ENCODE measurements around the gene CHST11. TPM values are rescaled to one million over a fixed set of nuclear protein-coding genes. Genes with fewer than 3 reads are reported as not detected.

Gene CHST11
- total RNA-seq, 4 donors from 2014 or later = 5.7 to 15.7 (median 7.1) TPM

DNA sequence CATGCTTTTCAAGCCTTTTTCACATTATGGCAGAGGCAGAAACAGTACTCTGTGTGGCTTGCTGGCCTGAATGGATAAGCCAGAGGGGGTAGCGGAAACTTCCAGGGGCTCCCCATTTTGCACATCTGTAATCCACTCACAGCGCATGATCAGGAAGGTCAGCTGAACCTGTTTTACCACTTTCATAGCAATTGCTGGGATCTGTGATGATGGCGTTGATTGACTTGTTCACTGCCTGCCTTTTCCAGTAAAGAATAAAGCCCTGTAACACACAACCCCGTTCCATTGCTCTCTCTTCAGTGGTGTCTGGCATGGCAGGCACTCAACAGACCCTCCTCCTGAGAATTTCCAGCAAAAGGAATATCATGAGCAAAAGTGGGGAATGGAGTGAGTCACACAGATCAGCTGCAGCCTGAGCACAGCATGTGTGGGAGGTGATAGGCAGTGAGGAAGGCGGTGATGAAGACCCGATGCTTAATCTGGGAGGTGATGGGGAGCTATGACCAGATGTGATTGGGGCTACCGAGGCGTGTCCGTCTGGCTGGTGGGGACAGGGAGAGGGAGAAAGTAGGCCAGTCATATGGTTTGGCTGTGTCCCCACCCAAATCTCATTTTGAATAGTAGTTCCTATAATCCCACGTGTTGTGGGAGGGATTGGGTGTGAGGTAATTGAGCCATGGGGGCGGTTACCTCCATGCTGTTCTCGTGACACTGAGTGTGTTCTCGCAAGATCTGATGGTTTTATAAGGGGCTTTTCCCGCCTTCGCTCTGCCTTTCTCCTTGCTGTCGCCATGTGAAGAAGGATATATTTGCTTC, 44.7 kb upstream of the CHST11 start:
- H3K4me3 ChIP-seq = no peak overlapping the region
- DNase-seq (ENCODE audit: extremely low spot score) = no peak
- WGBS = 86% methylated on average over 16 of the region's 16 CpGs
- TF ChIP-seq POLR2A (IDR thresholded peaks at IDR 0.05; ENCODE audit: low read depth) = no peak
- no peak for TF ChIP-seq POLR2AphosphoS5 (IDR thresholded peaks at IDR 0.05)
- TF ChIP-seq, protein P1, sequence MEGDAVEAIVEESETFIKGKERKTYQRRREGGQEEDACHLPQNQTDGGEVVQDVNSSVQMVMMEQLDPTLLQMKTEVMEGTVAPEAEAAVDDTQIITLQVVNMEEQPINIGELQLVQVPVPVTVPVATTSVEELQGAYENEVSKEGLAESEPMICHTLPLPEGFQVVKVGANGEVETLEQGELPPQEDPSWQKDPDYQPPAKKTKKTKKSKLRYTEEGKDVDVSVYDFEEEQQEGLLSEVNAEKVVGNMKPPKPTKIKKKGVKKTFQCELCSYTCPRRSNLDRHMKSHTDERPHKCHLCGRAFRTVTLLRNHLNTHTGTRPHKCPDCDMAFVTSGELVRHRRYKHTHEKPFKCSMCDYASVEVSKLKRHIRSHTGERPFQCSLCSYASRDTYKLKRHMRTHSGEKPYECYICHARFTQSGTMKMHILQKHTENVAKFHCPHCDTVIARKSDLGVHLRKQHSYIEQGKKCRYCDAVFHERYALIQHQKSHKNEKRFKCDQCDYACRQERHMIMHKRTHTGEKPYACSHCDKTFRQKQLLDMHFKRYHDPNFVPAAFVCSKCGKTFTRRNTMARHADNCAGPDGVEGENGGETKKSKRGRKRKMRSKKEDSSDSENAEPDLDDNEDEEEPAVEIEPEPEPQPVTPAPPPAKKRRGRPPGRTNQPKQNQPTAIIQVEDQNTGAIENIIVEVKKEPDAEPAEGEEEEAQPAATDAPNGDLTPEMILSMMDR (IDR thresholded peaks at IDR 0.05) = no peak
- TF ChIP-seq EP300 (IDR thresholded peaks at IDR 0.05) = no peak
- H3K36me3 ChIP-seq = no peaks in the 10 kb centered on the region
- no peaks in the 10 kb centered on the region for H3K4me1 ChIP-seq
- H3K9me3 ChIP-seq = no peaks in the 10 kb centered on the region
- H3K27ac ChIP-seq (replicated peaks in 1 of 4) = no peak overlapping the region
- H3K27me3 ChIP-seq = no peaks in the 10 kb centered on the region
- intact Hi-C loops (cut with DNase I) = no loop called here

DNA sequence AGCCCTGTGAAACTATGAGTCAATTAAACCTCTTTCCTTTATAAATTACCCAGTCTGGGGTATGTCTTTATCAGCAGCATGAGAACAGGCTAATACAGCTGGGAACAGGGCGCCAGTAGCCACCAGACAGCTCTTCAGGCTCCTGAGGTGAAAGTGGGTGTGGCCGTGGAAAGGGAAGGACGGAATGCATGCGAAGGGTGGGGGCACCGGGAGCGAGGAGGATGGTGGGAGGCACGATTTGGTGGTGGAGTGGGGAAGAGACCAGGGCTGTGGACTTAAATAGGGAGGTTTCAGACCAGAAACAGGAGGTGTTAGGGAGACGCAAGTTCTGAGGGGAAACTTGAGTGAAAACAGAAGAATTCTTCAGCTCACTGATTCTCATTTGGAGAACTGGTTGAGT, 44.1 kb upstream of the CHST11 start:
- TF ChIP-seq POLR2A (IDR thresholded peaks at IDR 0.05; ENCODE audit: low read depth) (no peak), POLR2AphosphoS5 (IDR thresholded peaks at IDR 0.05) (no peak), EP300 (IDR thresholded peaks at IDR 0.05) (no peak)
- TF ChIP-seq, protein P1 (IDR thresholded peaks at IDR 0.05) = no peak
- H3K27me3 ChIP-seq = no peaks in the 10 kb centered on the region
- H3K4me1 ChIP-seq = no peaks in the 10 kb centered on the region
- H3K9me3 ChIP-seq = no peaks in the 10 kb centered on the region
- DNase-seq (ENCODE audit: extremely low spot score) = no peak
- WGBS = 75% methylated on average over 8 of the region's 8 CpGs
- H3K4me3 ChIP-seq = no peak overlapping the region
- H3K27ac ChIP-seq (replicated peaks in 1 of 4) = no peak overlapping the region
- intact Hi-C loops (cut with DNase I) = no loop called here
- no peaks in the 10 kb centered on the region for H3K36me3 ChIP-seq

- 68% methylated on average over 4 of the region's 6 CpGs for WGBS
- intact Hi-C loops (cut with DNase I) = no loop called here
These were observed 43.4 kb upstream of the CHST11 start for GRCh38 chr12:104413330-104413729.

DNA sequence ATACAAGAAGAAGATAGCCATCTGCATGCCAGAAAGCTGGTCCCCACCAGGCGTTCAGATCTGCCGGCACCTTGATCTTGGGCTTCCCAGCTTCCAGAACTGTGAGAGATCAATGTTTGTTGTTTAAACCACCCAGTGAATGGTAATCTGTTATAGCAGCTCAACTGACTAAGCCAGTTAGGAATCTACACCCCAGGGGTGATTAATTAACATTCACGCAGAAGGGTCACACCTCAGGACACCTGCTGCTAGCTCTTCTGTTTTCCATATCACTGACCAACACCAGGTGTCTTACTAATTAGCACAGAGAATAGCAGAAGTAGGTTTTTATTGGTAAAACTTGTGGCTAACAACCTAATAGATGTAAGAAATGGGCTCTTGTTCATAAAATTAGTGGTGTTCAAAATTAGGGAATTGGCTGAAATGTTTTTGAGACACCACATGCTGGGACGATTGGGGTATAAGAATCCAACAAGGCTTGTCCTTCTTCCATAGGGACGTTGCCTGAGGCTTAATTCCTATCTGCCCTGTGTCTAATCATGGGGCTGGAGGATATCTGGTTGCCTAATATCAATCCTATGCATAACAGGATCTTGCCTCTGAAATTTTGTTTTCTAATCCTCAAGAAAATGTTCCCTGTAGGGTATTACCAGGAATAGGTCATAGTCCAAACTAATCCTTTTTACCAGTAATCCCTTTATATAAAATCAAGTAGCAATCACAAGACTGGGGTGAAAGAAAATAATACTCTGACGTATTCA, 42.0 kb upstream of the CHST11 start:
- DNase-seq (ENCODE audit: extremely low spot score) = no peak
- no peak overlapping the region for H3K4me3 ChIP-seq
- intact Hi-C loops (cut with DNase I) = no loop called here
- no peaks in the 10 kb centered on the region for H3K9me3 ChIP-seq
- TF ChIP-seq, protein P1 (IDR thresholded peaks at IDR 0.05) = no peak
- TF ChIP-seq POLR2AphosphoS5 (IDR thresholded peaks at IDR 0.05) (no peak), EP300 (IDR thresholded peaks at IDR 0.05) (no peak), POLR2A (IDR thresholded peaks at IDR 0.05; ENCODE audit: low read depth) (no peak)
- no peaks in the 10 kb centered on the region for H3K36me3 ChIP-seq
- no peaks in the 10 kb centered on the region for H3K4me1 ChIP-seq
- H3K27me3 ChIP-seq = no peaks in the 10 kb centered on the region
- WGBS = 73% methylated on average over 6 of the region's 6 CpGs
- H3K27ac ChIP-seq (replicated peaks in 1 of 4) = no peak overlapping the region

More at GRCh38 chr12:104413330-104413729, 43.4 kb upstream of the CHST11 start:
- no peak for DNase-seq (ENCODE audit: extremely low spot score)
- H3K4me1 ChIP-seq = no peaks in the 10 kb centered on the region
- no peaks in the 10 kb centered on the region for H3K9me3 ChIP-seq
- no peaks in the 10 kb centered on the region for H3K36me3 ChIP-seq
- H3K27me3 ChIP-seq = no peaks in the 10 kb centered on the region
- no peak overlapping the region for H3K27ac ChIP-seq (replicated peaks in 1 of 4)
- H3K4me3 ChIP-seq = no peak overlapping the region
- TF ChIP-seq EP300 (IDR thresholded peaks at IDR 0.05) (no peak), POLR2AphosphoS5 (IDR thresholded peaks at IDR 0.05) (no peak), POLR2A (IDR thresholded peaks at IDR 0.05; ENCODE audit: low read depth) (no peak)
- TF ChIP-seq, protein P1 (IDR thresholded peaks at IDR 0.05) = no peak

Data from esophagus muscularis mucosa (tissue), 4 donors.